Hepatocyte (in vitro differentiated cells): ENCODE data around the gene SPATA2L. TPM values are rescaled to one million over a fixed set of nuclear protein-coding genes. Genes with fewer than 3 reads are reported as not detected.

Source experiments
- DNase-seq: peaks from one replicate; pipeline ENCODE4 v3.0.0-alpha.2; 2016; ENCODE audit warnings: low spot score
- H2AFZ ChIP-seq: fragments of 200-600 bp; sonication (generic); 2 replicates; pipeline ENCODE4 v1.6.0; 2016; ENCODE audit warnings: antibody characterized with exemption, mild to moderate bottlenecking
- H3K27ac ChIP-seq: fragments of 200-600 bp; sonication (generic); 2 replicates; pipeline ENCODE4 v1.5.1; 2016; ENCODE audit warnings: mild to moderate bottlenecking
- H3K27me3 ChIP-seq: fragments of 200-600 bp; sonication (generic); 2 replicates; pipeline ENCODE4 v1.6.1; 2016
- H3K36me3 ChIP-seq: fragments of 200-600 bp; sonication (generic); replicated peaks from 2 replicates; pipeline ENCODE4 v1.5.1; 2016; ENCODE audit warnings: low read depth; ENCODE audit not compliant: insufficient read depth
- H3K4me1 ChIP-seq: fragments of 200-600 bp; sonication (generic); 2 replicates; pipeline ENCODE4 v1.5.1; 2016; ENCODE audit warnings: mild to moderate bottlenecking, moderate library complexity; ENCODE audit not compliant: insufficient read depth
- H3K4me2 ChIP-seq: fragments of 200-600 bp; sonication (generic); 2 replicates; pipeline ENCODE4 v1.6.0; 2016
- H3K4me3 ChIP-seq: fragments of 200-600 bp; sonication (generic); 2 replicates; pipeline ENCODE4 v1.5.1; 2016; ENCODE audit warnings: mild to moderate bottlenecking
- H3K79me2 ChIP-seq: fragments of 200-600 bp; sonication (generic); 2 replicates; pipeline ENCODE4 v1.6.0; 2017; ENCODE audit warnings: mild to moderate bottlenecking
- H3K9me2 ChIP-seq: fragments of 200-600 bp; sonication (generic); replicated peaks from 2 replicates; pipeline ENCODE4 v1.6.0; 2017; ENCODE audit warnings: mild to moderate bottlenecking; ENCODE audit not compliant: insufficient read depth
- H3K9me3 ChIP-seq: fragments of 200-600 bp; sonication (generic); 2 replicates; pipeline ENCODE4 v1.5.1; 2016; ENCODE audit warnings: low read depth, mild to moderate bottlenecking
- H4K20me1 ChIP-seq: fragments of 200-600 bp; sonication (generic); 2 replicates; pipeline ENCODE4 v1.6.0; 2016; ENCODE audit warnings: mild to moderate bottlenecking; ENCODE audit not compliant: insufficient read depth, poor library complexity, severe bottlenecking
- EZH2 ChIP-seq: fragments of 200-600 bp; sonication (generic); IDR thresholded peaks from 2 replicates; pipeline ENCODE4 v1.6.1; 2016; ENCODE audit warnings: antibody characterized with exemption, mild to moderate bottlenecking, borderline replicate concordance
- EZH2phosphoT487 ChIP-seq: fragments of 200-600 bp; sonication (generic); IDR thresholded peaks from one replicate; pipeline ENCODE4 v1.6.1; 2018; ENCODE audit warnings: antibody characterized with exemption, mild to moderate bottlenecking, low read depth, moderate library complexity; ENCODE audit not compliant: unreplicated experiment, severe bottlenecking
- WGBS: methylation state at CpG from one replicate; pipeline ENCODE4 v1.1.6; 2016; ENCODE audit warnings: low lambda C conversion rate; ENCODE audit errors: missing lambda C conversion rate; 5-methylcytosine and 5-hydroxymethylcytosine counted together
- polyA plus RNA-seq: library from polyadenylated mRNA; unstranded; fragments of >200 nt; fragmentation: Nextera tagmentation; extraction: Ambion mirVana; gene quantifications from 2 replicates; pipeline ENCODE4 v1.2.1, GENCODE V29; 2016
- total RNA-seq: library from RNA; depleted of rRNA; stranded (reverse); fragments of >200 nt; gene quantifications from 2 replicates; pipeline ENCODE4 v1.2.3, GENCODE V29; 2014
- TF ChIP-seq, protein P1 (sequence below): fragments of 200-600 bp; sonication (generic); IDR thresholded peaks from 2 replicates; pipeline ENCODE4 v1.5.1; 2016; ENCODE audit warnings: antibody characterized with exemption, mild to moderate bottlenecking; ENCODE audit not compliant: poor library complexity

The SPATA2L gene
- total and polyA plus RNA-seq, 2 experiments from 2014 or later, result 25.0 to 32.9 TPM

DNA sequence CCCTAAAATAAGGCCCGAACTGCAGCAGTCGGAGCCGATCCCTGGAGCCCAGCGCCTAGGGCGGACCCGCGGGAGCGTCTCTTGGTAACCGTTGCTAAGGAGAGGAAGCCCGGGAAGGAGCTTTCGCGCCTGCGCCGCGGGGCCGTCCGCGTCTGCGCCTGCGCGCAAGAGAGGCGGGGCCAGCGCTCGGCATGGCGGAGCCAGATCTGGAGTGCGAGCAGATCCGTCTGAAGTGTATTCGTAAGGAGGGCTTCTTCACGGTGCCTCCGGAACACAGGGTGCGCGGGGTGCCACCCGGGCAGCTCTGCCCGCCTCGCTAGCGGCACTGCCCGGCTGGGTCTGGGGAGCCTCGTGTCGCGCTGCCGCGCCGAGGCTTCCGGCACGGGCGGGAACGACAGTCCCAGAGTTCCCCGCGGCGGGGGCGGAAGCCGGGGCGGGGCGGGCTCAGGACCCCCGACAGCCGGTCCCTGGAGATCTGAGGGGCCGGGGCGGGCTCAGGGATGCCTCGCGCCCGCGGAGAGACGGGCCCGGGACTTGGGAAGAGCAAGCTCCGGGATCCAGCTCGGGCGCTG, 14.9 kb downstream of the SPATA2L start, which contains the start of gene CDK10:
Gene CDK10 (plus strand): TSS at position 170 of the 572 bp plus-strand sequence. CDS start 22 bp downstream, at position 192.
- no peaks in the 10 kb centered on the region for H3K9me2 ChIP-seq
- H3K9me3 ChIP-seq, result no peaks in the 10 kb centered on the region
- 3% methylated on average over 48 of the region's 67 CpGs for WGBS
- H4K20me1 ChIP-seq, result peaks cover 4% of the 10 kb centered on the region
- peaks cover 28% of the 10 kb centered on the region for H3K79me2 ChIP-seq
- TF ChIP-seq EZH2phosphoT487, result no peak
- TF ChIP-seq, protein P1, sequence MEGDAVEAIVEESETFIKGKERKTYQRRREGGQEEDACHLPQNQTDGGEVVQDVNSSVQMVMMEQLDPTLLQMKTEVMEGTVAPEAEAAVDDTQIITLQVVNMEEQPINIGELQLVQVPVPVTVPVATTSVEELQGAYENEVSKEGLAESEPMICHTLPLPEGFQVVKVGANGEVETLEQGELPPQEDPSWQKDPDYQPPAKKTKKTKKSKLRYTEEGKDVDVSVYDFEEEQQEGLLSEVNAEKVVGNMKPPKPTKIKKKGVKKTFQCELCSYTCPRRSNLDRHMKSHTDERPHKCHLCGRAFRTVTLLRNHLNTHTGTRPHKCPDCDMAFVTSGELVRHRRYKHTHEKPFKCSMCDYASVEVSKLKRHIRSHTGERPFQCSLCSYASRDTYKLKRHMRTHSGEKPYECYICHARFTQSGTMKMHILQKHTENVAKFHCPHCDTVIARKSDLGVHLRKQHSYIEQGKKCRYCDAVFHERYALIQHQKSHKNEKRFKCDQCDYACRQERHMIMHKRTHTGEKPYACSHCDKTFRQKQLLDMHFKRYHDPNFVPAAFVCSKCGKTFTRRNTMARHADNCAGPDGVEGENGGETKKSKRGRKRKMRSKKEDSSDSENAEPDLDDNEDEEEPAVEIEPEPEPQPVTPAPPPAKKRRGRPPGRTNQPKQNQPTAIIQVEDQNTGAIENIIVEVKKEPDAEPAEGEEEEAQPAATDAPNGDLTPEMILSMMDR, result no peak
- TF ChIP-seq EZH2, result no peak
- peak within 1 kb of the TSS; percentile 91 for H2AFZ ChIP-seq
- H3K36me3 ChIP-seq, result no peaks in the 10 kb centered on the region
- peak; percentile 94 for DNase-seq
- H3K4me2 ChIP-seq, result peak within 1 kb of the TSS; percentile 81
- peaks cover 11% of the 10 kb centered on the region for H3K4me1 ChIP-seq
- H3K4me3 ChIP-seq, result peak within 1 kb of the TSS; percentile 68
- H3K27me3 ChIP-seq, result no peaks in the 10 kb centered on the region
- H3K27ac ChIP-seq, result peak within 1 kb of the TSS; percentile 93

DNA sequence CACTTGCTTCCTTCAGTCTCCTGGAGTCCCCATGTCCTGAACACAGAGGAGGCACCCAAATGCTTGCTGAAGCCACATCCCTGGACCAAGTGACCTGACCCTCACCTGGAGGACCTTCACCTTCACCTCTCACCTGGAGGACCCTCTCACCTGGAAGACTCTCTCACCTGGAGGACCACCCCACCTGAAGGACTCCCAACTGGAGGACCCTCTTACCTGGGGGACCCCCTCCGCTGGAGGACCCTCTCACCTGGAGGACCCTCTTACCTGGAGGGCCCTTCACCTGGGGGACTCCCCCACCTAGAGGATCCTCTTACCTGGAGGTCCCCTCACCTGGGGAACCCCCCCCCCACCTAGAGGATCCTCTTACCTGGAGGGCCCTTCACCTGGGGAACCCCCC, 15.6 kb downstream of the SPATA2L start:
- peaks cover 28% of the 10 kb centered on the region for H3K79me2 ChIP-seq
- H3K36me3 ChIP-seq, result no peaks in the 10 kb centered on the region
- H4K20me1 ChIP-seq, result peaks cover 4% of the 10 kb centered on the region
- no peak for DNase-seq
- TF ChIP-seq, protein P1, result no peak
- no peak for TF ChIP-seq EZH2phosphoT487
- TF ChIP-seq EZH2, result no peak
- H3K27me3 ChIP-seq, result no peaks in the 10 kb centered on the region
- peaks cover 11% of the 10 kb centered on the region for H3K4me1 ChIP-seq
- H2AFZ ChIP-seq, result no peak overlapping the region
- no peak overlapping the region for H3K4me3 ChIP-seq
- no peaks in the 10 kb centered on the region for H3K9me2 ChIP-seq
- H3K27ac ChIP-seq, result no peak overlapping the region
- 100% methylated on average over 1 of the region's 1 CpG for WGBS
- H3K4me2 ChIP-seq, result peak overlapping the region; percentile 81
- H3K9me3 ChIP-seq, result no peaks in the 10 kb centered on the region

DNA sequence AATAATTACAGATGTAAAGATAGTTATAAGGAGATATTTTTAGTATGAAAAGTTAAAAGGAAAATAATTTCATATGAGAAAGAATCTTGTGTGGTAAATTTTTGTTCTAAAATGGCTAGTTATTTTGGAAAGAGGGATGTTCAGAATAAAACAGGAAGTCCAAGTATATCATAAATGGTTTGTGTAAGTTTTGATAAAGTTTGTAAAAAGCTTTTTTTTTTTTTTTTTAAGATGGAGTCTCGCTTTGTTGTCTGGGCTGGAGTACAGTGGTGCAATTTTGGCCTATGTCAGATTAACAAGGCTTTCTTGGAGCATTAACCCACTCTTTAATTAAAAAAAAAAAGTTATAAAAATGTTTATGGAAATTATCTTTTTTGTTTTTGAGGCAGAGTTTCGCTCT, 23.2 kb downstream of the SPATA2L start:
- 88% methylated on average over 2 of the region's 2 CpGs for WGBS
- Histone ChIP-seq H3K79me2 (no peaks in the 10 kb centered on the region), H4K20me1 (no peaks in the 10 kb centered on the region), H3K9me3 (peaks cover 4% of the 10 kb centered on the region), H3K4me1 (no peaks in the 10 kb centered on the region), H3K4me2 (no peak overlapping the region), H3K27me3 (no peaks in the 10 kb centered on the region), H3K9me2 (no peaks in the 10 kb centered on the region), H3K4me3 (no peak overlapping the region), H2AFZ (no peak overlapping the region), H3K36me3 (no peaks in the 10 kb centered on the region), H3K27ac (no peak overlapping the region)
- DNase-seq, result no peak
- no peak for TF ChIP-seq EZH2phosphoT487
- TF ChIP-seq, protein P1, result no peak
